GM12874 (cell line): ENCODE results near the gene OSBPL5.

Experiments
- TF ChIP-seq, protein P1 (sequence below): IDR thresholded peaks from 2 replicates; pipeline ENCODE4 v1.5.1; 2011; ENCODE audit warnings: low read depth, mild to moderate bottlenecking, control low read depth, low read length, moderate library complexity; ENCODE audit not compliant: insufficient read depth

The OSBPL5 gene

DNA sequence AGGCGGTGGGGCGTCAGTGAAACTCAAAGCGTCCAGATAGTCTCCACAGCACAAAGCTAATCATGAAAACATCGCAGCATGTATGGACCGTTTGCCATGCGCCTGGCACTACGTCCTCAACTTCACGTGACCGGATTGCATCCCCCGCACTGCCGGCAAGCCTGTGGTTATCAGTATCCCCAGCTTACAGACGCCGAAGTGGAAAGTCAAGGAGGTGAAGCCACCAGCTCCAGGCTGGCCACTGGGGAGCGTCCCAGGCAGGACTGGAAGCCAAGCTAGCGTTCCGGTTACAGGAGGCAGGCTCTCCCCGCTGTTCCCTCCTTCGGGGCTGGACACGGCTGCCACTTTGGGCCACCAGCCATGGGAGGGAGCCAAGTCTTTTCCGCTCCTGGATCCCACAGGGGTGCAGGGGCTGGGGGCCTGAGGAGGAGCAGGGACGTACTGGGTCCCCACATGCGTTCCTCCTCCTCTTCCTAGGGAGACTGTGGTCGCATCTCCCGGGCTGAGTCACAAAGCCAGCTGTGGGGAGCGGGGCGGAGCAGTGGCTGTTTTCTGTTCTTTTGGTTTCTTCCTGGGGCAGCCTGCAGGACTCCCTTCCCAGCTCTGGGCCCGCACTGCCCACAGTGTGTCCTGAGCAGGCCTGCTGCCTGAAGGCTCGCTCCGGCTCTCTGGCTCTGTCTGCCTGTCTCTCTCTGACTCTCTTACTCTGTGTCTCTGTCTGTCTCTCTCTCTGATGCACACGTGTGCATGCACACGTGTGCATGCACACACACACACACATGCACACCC lies 4.3 kb upstream of the OSBPL5 start:
- TF ChIP-seq, protein P1, sequence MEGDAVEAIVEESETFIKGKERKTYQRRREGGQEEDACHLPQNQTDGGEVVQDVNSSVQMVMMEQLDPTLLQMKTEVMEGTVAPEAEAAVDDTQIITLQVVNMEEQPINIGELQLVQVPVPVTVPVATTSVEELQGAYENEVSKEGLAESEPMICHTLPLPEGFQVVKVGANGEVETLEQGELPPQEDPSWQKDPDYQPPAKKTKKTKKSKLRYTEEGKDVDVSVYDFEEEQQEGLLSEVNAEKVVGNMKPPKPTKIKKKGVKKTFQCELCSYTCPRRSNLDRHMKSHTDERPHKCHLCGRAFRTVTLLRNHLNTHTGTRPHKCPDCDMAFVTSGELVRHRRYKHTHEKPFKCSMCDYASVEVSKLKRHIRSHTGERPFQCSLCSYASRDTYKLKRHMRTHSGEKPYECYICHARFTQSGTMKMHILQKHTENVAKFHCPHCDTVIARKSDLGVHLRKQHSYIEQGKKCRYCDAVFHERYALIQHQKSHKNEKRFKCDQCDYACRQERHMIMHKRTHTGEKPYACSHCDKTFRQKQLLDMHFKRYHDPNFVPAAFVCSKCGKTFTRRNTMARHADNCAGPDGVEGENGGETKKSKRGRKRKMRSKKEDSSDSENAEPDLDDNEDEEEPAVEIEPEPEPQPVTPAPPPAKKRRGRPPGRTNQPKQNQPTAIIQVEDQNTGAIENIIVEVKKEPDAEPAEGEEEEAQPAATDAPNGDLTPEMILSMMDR = no peak

DNA sequence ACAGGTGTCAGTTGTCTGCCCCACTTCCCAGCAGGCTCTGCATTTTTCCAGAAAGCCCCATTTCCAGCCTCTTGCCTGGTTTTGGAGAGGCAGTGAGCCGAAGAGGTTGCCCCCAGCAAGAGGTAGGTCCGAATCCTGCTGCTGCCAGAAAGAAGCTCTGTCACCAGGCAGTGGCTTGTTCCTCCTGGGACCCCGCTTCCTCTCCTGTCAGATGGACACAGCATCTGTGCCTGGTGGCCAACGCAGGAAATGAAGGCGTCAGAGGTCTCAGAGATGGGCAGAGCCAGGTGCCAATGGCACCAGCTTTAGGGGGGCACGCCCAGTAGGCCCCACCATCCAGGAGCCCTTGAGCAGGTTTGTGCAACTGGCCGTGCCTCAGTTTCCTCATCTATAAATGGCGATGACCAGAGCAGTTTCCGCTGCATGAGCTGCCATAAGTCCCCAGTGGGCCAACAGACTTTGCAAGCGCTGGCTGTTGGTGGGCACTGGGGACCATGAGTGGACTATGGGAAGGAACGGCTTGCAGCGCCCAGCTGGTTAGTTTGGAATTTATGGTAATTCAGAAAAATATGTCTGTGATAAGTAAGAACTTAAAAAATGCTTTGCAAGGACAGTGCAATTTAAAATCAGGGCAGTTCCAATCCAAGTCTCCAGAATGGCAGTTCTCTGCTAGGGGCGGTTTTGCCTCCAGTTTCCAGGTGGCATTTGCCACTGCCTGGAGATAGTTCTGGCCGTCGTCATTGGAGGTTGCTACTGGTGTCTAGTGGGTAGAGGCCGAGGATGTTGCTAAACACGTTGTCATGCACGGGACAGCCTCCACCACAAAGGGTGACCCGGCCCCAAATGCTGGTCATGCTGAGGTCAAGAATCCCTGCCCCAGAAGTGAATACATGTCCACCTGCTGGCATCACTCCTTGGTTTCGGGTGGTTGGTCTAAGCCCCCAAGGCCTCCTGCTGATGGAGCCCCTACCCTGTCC lies 2.3 kb upstream of the OSBPL5 start:
- TF ChIP-seq, protein P1 = no peak

DNA sequence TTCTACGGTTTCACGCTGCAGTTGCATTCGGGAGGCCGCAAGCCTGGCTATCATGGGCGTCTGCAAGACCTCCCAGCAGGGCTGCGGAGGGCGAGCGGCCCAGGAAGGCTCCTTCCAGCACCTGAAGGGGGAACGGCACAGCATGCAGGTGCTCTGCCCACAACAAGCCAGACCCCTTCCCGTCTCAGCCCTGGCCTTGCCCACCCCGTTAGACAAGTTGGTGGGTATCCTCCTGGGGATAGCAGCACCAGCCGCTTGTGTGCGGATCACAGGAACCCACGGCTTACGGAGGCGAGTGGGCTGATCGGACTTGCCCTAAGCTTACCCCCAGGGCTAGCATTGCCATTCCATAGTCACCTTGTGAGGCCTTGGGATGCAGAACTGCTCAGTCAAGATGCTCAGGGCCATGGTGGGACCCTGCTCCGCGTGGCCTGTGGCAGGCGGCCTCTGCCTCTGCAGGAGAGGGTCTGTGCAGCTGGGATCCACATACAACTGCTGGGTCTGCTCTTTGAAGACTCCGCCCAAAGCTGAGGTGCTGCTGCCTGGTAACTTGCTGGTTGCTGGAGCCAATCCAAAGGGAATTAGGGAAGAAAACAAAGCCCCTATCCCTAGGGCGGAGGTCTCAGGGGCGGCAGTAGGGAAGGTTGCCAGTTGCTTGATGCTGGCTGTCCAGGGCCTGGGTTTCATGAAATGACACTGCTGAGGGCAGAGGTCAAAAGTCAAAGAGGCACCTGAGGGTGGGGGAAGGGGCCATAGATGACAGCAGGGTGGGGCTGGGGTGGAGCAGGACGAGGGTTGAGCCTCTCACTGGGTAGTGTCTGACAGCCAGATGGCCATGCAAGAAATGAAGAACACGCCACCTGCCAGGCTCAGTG lies 1.4 kb upstream of the OSBPL5 start:
- TF ChIP-seq, protein P1 = no peak

DNA sequence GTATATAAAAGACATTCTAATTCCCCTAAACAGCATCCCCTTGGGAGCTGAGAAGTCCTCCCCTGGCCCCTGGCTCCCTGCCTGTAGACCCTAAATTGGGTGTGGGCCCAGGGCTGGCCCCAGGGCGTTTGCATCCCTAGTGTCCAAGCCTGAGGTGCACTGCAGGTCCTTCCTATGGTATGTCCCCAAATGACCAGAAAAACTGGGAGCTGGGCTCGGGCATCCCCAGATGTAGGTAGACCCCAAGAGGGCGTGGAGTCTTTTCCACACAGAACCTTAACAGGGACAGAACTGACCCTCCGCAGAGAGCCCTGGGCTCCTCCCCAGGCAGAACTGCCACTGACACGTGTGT lies 782 bp upstream of the OSBPL5 start:
- TF ChIP-seq, protein P1 = no peak

DNA sequence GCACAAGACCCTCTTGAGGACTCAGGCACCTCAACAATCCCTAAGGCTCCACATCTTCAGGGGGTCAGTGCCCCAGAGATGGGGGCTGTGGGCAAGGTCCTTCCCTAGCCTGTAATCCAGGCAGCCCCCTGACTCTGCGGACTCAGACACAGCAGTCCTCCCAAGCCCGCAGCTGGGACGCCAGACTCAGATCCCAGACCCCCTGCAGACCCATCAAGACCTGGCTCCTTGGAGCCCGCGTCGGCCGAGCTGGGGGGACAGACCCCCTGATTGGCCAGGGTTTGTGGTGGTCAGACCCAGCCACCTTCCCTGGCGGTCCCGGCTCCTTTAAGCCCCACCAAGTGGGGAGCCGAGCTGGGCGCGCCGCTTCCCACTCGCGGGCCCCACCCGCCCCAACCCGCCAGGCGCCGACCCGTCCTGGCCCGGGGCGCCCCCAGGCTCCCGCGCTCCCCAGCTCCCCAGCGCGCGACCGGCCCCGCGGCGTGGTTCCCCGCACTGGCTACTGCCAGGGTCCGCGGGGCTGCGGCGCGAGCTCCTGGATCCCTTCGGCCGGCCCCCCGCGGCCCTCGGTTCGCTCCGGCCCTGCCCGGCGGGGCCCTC lies 458 bp downstream of the OSBPL5 start:
- TF ChIP-seq, protein P1 = no peak

DNA sequence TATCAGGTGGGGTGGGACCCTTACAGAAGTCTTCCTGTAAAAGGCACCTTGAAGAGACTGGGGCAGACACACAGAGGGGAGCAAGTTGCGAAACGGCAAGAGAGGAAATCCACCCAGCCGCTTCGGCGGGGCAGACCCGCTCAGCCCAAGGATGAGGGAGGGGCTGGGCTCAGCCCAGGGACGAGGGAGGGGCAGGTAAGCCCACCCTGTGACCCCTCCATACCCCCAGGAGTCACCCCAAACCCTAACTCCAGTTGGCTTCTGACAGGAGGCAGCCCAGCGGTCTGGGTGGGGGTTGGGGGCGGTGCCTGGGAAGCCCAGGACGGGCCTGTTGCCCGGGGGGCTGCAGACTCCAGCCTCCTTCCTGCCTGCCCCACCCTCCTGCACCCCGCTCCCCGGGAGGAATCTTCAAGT lies 965 bp downstream of the OSBPL5 start:
- TF ChIP-seq, protein P1 = no peak
